Activated T-helper 1 cell treated with anti-CD3 and anti-CD28 coated beads, Interleukin-2, amount 50 U/mL, for 16 hours (primary cell): ENCODE results near the gene KCNE3.

ENCODE experiments used
- DNase-seq, 2 donors: peaks; one replicate each; pipeline ENCODE4 v3.0.0-alpha.2; 2020; ENCODE audit warnings: low read depth in 1 of 2, low spot score in 1 of 2

The KCNE3 gene

GRCh38 chr11:74466916-74467885 is at the start of gene KCNE3:
TSS of gene KCNE3 (minus strand) at chr11:74467549. CDS start at chr11:74457563, 9,986 bp downstream.
- no peak for DNase-seq

GRCh38 chr11:74507582-74507981 is 40.2 kb upstream of the KCNE3 start:
- no peak for DNase-seq

- no peak for DNase-seq
Measured at GRCh38 chr11:74506823-74507222, 39.5 kb upstream of the KCNE3 start.

GRCh38 chr11:74505911-74506310 is 38.6 kb upstream of the KCNE3 start:
- no peak for DNase-seq

- no peak for DNase-seq
Measured at GRCh38 chr11:74504100-74504691, 36.8 kb upstream of the KCNE3 start.

GRCh38 chr11:74494916-74495315 is 27.6 kb upstream of the KCNE3 start:
- no peak for DNase-seq

GRCh38 chr11:74493791-74494630 is 26.7 kb upstream of the KCNE3 start:
- no peak for DNase-seq

- DNase-seq: peak; percentile 96
Measured at GRCh38 chr11:74492974-74493790, 25.8 kb upstream of the KCNE3 start, which contains the start of gene LIPT2. TSS of gene LIPT2 (minus strand) at chr11:74493724. CDS start at chr11:74493703, 21 bp downstream.

GRCh38 chr11:74492084-74492483 is 24.7 kb upstream of the KCNE3 start:
- DNase-seq: no peak

GRCh38 chr11:74490941-74491340 is 23.6 kb upstream of the KCNE3 start:
- no peak for DNase-seq

- DNase-seq: no peak
Measured at GRCh38 chr11:74487875-74488274, 20.5 kb upstream of the KCNE3 start.

GRCh38 chr11:74485868-74486267 is 18.5 kb upstream of the KCNE3 start:
- DNase-seq: no peak

- no peak for DNase-seq
Measured at GRCh38 chr11:74480688-74481417, 13.5 kb upstream of the KCNE3 start.

- no peak for DNase-seq
Measured at GRCh38 chr11:74479732-74480123, 12.4 kb upstream of the KCNE3 start.

- no peak for DNase-seq
Measured at GRCh38 chr11:74478877-74479731, 11.8 kb upstream of the KCNE3 start.

GRCh38 chr11:74476536-74476935 is 9.2 kb upstream of the KCNE3 start:
- no peak for DNase-seq

GRCh38 chr11:74474316-74474715 is 7.0 kb upstream of the KCNE3 start:
- DNase-seq: no peak

GRCh38 chr11:74473382-74474173 is 6.2 kb upstream of the KCNE3 start:
- DNase-seq: no peak
